Measurements from ENCODE around the gene OR10K2. TPM values are rescaled to one million over a fixed set of nuclear protein-coding genes. Genes with fewer than 3 reads are reported as not detected.

Gene OR10K2
- not detected in 2 replicates for total RNA-seq
- long read RNA-seq: 0 reads

GRCh38 chr1:158426137-158426536, at the start of gene OR10K2:
Gene OR10K2, minus strand, starts transcription at chr1:158426237. Its CDS starts 5,371 bp downstream, at chr1:158420866.
- Mint-ChIP-seq H3K36me3 (ENCODE audit: insufficient read depth) (no peaks in the 10 kb centered on the region), H3K27me3 (no peaks in the 10 kb centered on the region), H3K4me3 (ENCODE audit: low read depth) (no peak within 1 kb of the TSS), H3K27ac (no peak within 1 kb of the TSS), H3K4me1 (ENCODE audit: low read depth) (no peaks in the 10 kb centered on the region), H3K9me3 (ENCODE audit: low read depth) (peaks cover 5% of the 10 kb centered on the region)
- no peak for DNase-seq (ENCODE audit: low spot score, unreplicated experiment)
- no peak for TF ChIP-seq CTCF (IDR thresholded peaks at IDR 0.05; ENCODE audit: unreplicated experiment)

GRCh38 chr1:158471920-158472319, 45.9 kb upstream of the OR10K2 start, which contains the start of gene OR10R2:
Gene OR10R2, plus strand, starts transcription at chr1:158472220. Its CDS starts 106 bp downstream, at chr1:158472326.
- no peaks in the 10 kb centered on the region for H3K4me1 Mint-ChIP-seq (ENCODE audit: low read depth)

GRCh38 chr1:158461534-158461933, 35.5 kb upstream of the OR10K2 start, which contains the start of gene OR10K1:
Gene OR10K1, plus strand, starts transcription at chr1:158461834. Its CDS starts 3,728 bp downstream, at chr1:158465562.
- DNase-seq (ENCODE audit: low spot score, unreplicated experiment): no peak

More at GRCh38 chr1:158471920-158472319, 45.9 kb upstream of the OR10K2 start, which contains the start of gene OR10R2:
- no peaks in the 10 kb centered on the region for H3K9me3 Mint-ChIP-seq (ENCODE audit: low read depth)
- H3K4me3 Mint-ChIP-seq (ENCODE audit: low read depth): no peak within 1 kb of the TSS
- DNase-seq (ENCODE audit: low spot score, unreplicated experiment): no peak
- no peak for TF ChIP-seq CTCF (IDR thresholded peaks at IDR 0.05; ENCODE audit: unreplicated experiment)
- H3K27ac Mint-ChIP-seq: no peak within 1 kb of the TSS
- H3K36me3 Mint-ChIP-seq (ENCODE audit: insufficient read depth): no peaks in the 10 kb centered on the region
- H3K27me3 Mint-ChIP-seq: peaks cover 5% of the 10 kb centered on the region

GRCh38 chr1:158458263-158458662, 32.2 kb upstream of the OR10K2 start:
- H3K27ac Mint-ChIP-seq: no peak overlapping the region

More at GRCh38 chr1:158461534-158461933, 35.5 kb upstream of the OR10K2 start, which contains the start of gene OR10K1:
- no peaks in the 10 kb centered on the region for H3K4me1 Mint-ChIP-seq (ENCODE audit: low read depth)
- no peak within 1 kb of the TSS for H3K27ac Mint-ChIP-seq
- H3K4me3 Mint-ChIP-seq (ENCODE audit: low read depth): no peak within 1 kb of the TSS
- H3K27me3 Mint-ChIP-seq: peaks cover 3% of the 10 kb centered on the region
- H3K36me3 Mint-ChIP-seq (ENCODE audit: insufficient read depth): no peaks in the 10 kb centered on the region
- no peak for TF ChIP-seq CTCF (IDR thresholded peaks at IDR 0.05; ENCODE audit: unreplicated experiment)
- H3K9me3 Mint-ChIP-seq (ENCODE audit: low read depth): no peaks in the 10 kb centered on the region

GRCh38 chr1:158457246-158457645, 31.2 kb upstream of the OR10K2 start:
- peaks cover 3% of the 10 kb centered on the region for H3K27me3 Mint-ChIP-seq
- H3K27ac Mint-ChIP-seq: no peak overlapping the region
- no peak overlapping the region for H3K4me3 Mint-ChIP-seq (ENCODE audit: low read depth)
- TF ChIP-seq CTCF (IDR thresholded peaks at IDR 0.05; ENCODE audit: unreplicated experiment): no peak
- no peaks in the 10 kb centered on the region for H3K9me3 Mint-ChIP-seq (ENCODE audit: low read depth)
- no peaks in the 10 kb centered on the region for H3K36me3 Mint-ChIP-seq (ENCODE audit: insufficient read depth)
- DNase-seq (ENCODE audit: low spot score, unreplicated experiment): no peak
- no peaks in the 10 kb centered on the region for H3K4me1 Mint-ChIP-seq (ENCODE audit: low read depth)

More at GRCh38 chr1:158458263-158458662, 32.2 kb upstream of the OR10K2 start:
- TF ChIP-seq CTCF (IDR thresholded peaks at IDR 0.05; ENCODE audit: unreplicated experiment): no peak
- Mint-ChIP-seq H3K9me3 (ENCODE audit: low read depth) (no peaks in the 10 kb centered on the region), H3K27me3 (peaks cover 3% of the 10 kb centered on the region), H3K4me1 (ENCODE audit: low read depth) (no peaks in the 10 kb centered on the region), H3K36me3 (ENCODE audit: insufficient read depth) (no peaks in the 10 kb centered on the region), H3K4me3 (ENCODE audit: low read depth) (no peak overlapping the region)
- no peak for DNase-seq (ENCODE audit: low spot score, unreplicated experiment)
